Stimulated activated naive CD4-positive, alpha-beta T cell (primary cell): ENCODE measurements around the gene IKBKE.

Experiments used
- DNase-seq, 6 experiments: peaks; one replicate each; lab custom pipeline; 2025; lab: John Stamatoyannopoulos, UW

The IKBKE gene

DNA sequence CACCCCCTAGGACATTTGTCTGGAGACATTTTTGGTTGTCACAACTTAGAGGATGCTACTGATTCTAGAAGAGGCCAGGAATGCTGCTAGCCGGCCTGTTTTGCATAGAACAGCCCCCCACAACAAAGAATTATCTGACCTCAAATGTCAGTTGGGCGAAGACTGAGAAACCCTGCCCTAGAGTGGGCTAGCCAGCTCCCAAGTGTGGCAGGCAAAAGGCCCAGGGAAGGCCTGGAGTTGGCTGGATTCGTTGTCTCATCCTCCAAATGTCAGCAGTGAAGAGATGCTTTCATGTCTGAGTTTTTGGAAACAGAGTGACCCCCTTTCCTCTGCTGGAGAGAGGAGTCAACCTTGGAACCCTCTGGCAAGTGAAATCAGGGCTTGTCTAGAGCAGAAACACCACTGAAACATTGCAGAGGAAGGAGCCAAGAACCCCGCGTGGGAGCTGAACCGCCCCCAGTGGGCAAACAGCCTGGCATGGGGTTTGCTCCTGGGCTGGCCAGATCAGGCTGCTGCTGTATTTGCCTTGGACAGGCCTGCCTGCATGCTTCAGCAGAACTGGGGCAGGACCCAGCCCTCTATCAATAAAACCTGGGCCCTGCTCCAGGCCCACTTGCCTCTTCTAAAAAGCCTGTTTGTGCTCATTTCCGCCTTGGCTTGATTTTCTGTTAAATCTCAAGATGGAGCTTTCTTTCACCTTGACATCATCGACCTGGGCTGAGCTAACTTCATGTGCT is 69.9 kb downstream of the IKBKE start:
- no peak for DNase-seq

DNA sequence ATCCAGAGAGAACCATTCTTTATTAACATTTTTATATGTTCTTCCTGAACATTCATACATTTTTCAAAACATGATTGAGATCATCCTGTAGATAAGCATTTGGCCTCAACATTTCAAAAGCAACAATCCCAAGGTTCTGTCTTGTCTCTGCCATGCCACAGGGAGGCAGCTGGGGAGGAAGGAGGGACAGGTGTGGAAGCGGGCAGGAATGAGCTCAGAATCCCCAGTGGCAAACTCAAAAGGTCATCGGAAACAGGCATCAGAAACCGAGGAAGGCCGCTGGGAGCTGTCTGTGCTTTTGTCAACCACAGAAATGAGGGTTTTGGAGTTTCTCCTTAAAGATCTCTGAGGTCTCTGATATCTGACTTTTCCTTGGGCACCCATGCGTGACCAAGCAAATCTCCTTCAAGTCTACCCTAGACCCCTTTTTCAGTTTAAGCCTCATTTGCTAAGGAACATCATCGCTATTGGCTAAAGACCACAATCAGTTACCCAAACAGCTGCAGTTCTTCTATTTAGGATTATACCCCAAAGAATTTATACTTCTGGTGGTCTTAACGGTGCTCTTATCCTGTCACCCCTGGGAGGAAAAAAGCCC is 71.1 kb downstream of the IKBKE start:
- DNase-seq = no peak

DNA sequence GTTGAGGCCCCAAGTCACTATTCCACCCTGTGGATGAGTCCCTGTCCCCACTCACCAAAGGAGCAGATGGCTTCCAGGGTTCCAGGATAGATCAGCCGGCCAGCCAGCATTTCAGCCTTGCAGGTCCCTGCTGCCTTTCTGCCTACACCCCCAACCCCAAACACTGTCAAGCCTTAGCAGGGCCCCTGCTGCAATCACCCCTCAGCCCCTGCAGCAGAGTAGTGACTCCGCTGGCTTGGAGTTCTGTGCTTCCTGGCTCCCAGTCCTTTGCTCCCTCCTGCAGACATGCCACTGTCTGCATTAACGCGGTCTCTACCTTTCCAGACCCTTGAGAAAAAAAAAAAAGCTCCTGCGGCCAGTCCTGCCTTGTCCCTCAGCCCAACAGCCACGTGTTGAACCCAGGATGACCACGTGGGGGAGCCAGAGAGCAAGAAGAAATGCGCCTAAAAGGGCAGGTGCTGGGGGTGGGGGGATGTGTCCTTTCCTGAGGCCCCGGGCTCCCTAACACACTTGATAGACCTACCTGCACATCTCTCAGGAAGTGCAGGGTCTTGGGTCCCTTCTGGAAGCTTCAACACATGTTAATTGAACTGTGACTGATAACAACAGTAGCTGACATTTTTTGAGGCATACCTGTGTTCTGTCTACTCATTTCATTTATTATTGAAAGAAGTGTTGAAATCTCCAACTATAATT is 74.4 kb downstream of the IKBKE start:
- DNase-seq = peak; percentile 58 to 84 (median 78)

DNA sequence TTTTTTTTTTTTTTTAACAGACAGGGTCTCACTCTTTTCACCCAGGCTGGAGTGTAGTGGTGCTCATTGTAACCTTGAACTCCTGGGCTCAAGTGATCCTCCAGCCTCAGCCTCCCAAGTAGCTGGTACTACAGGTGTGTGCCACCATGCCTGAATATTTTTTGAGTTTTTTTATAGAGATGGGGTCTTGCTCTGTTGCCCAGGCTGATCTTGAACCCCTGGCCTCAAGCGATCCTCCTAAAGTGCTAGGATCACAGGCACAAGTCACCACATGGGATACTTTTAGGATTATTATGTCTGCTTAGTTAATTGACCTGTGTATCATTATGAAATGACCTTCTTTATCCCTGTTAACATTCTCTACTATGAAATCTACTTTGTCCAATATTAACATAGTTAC is 75.1 kb downstream of the IKBKE start:
- DNase-seq = no peak
